CD4-positive, CD25-positive, alpha-beta regulatory T cell (primary cell): ENCODE results near the gene GID4. TPM values are rescaled to one million over a fixed set of nuclear protein-coding genes. Genes with fewer than 3 reads are reported as not detected.

Experiments used
- ATAC-seq, 2 donors: fragments of 150-1000 bp; cut with Tn5 transposase; one replicate each; pipeline ENCODE4 v1.10.0; 2021; ENCODE audit warnings: low read depth in 2 of 2, moderate number of reproducible peaks in 2 of 2, moderate library complexity in 1 of 2
- DNase-seq, 3 donors: peaks; one replicate each; pipeline versions ENCODE4 v3.0.0 to v3.0.0-alpha.2; 2012 to 2022; ENCODE audit warnings: mixed read lengths in 1 of 3
- H3K27ac ChIP-seq: one replicate; pipeline ENCODE4 v1.7.0; 2013; ENCODE audit warnings: mild to moderate bottlenecking, low read length; ENCODE audit not compliant: insufficient read depth, poor library complexity, severe bottlenecking
- H3K27me3 ChIP-seq: one replicate; pipeline ENCODE4 v1.7.0; 2013; ENCODE audit warnings: low read length; ENCODE audit not compliant: control insufficient read depth, insufficient read depth
- H3K36me3 ChIP-seq: one replicate; pipeline ENCODE4 v1.7.0; 2013; ENCODE audit warnings: mild to moderate bottlenecking, low read length, moderate library complexity; ENCODE audit not compliant: control insufficient read depth, insufficient read depth
- H3K4me1 ChIP-seq: 2 replicates; pipeline ENCODE4 v1.7.0; 2013; ENCODE audit warnings: mild to moderate bottlenecking, low read length; ENCODE audit not compliant: insufficient read depth, control insufficient read depth, poor library complexity, severe bottlenecking
- H3K4me3 ChIP-seq: one replicate; pipeline ENCODE4 v1.7.0; 2013; ENCODE audit warnings: low read depth, mild to moderate bottlenecking, low read length, moderate library complexity
- H3K9me3 ChIP-seq, 2 experiments: 1 replicate in 1 of 2; 2 replicates in 1 of 2; pipeline ENCODE4 v1.7.0; 2013; ENCODE audit warnings: low read length in 2 of 2, mild to moderate bottlenecking in 1 of 2, moderate library complexity in 1 of 2; ENCODE audit not compliant: control insufficient read depth in 2 of 2
- H3K27ac Mint-ChIP-seq, 3 donors: one replicate each; pipeline ENCODE4 v1.8.0; 2020 to 2022; ENCODE audit warnings: mild to moderate bottlenecking in 3 of 3, mixed read lengths in 3 of 3, moderate library complexity in 2 of 3
- H3K27me3 Mint-ChIP-seq: one replicate; pipeline ENCODE4 v1.8.0; 2022; ENCODE audit warnings: mild to moderate bottlenecking, mixed read lengths
- H3K36me3 Mint-ChIP-seq: one replicate; pipeline ENCODE4 v1.8.0; 2020; ENCODE audit warnings: mixed read lengths
- H3K4me1 Mint-ChIP-seq, 4 donors: one replicate each; pipeline ENCODE4 v1.8.0; 2020 to 2022; ENCODE audit warnings: mixed read lengths in 4 of 4, mild to moderate bottlenecking in 1 of 4
- H3K4me3 Mint-ChIP-seq, 4 donors: one replicate each; pipeline ENCODE4 v1.8.0; 2020 to 2022; ENCODE audit warnings: mild to moderate bottlenecking in 4 of 4, mixed read lengths in 4 of 4, moderate library complexity in 3 of 4
- H3K9me3 Mint-ChIP-seq, 7 donors: one replicate each; pipeline ENCODE4 v1.8.0; 2020 to 2022; ENCODE audit warnings: mixed read lengths in 7 of 7, mild to moderate bottlenecking in 3 of 7, moderate library complexity in 2 of 7
- polyA plus RNA-seq, 4 donors: library from polyadenylated mRNA; unstranded; fragments of 300-500 nt; fragmentation: Illumina TruSeq; gene quantifications; one replicate each; pipeline ENCODE4 v1.2.3, GENCODE V29; 2021
- total RNA-seq: library from RNA; stranded (reverse); gene quantifications from one replicate; pipeline ENCODE4 v1.2.3, GENCODE V29; 2022

Gene GID4
- total and polyA plus RNA-seq, 5 donors from 2014 or later = 5.1 to 7.3 (median 5.4) TPM

GRCh38 chr17:18008496-18009268 is 30.5 kb upstream of the GID4 start:
- H3K4me1 ChIP-seq = no peaks in the 10 kb centered on the region
- peaks cover 33% of the 10 kb centered on the region for H3K36me3 Mint-ChIP-seq
- H3K27me3 ChIP-seq = no peaks in the 10 kb centered on the region
- H3K36me3 ChIP-seq = peaks cover 2% of the 10 kb centered on the region
- peaks cover 0 to 4% (median 1%) of the 10 kb centered on the region in 4 donors for H3K4me1 Mint-ChIP-seq
- peak overlapping the region in 1 of 3 donors; percentile 46 for H3K27ac Mint-ChIP-seq
- no peak overlapping the region for H3K4me3 ChIP-seq
- DNase-seq (no peak), ATAC-seq (no peak)
- no peak overlapping the region for H3K27ac ChIP-seq
- H3K27me3 Mint-ChIP-seq = no peaks in the 10 kb centered on the region
- H3K4me3 Mint-ChIP-seq = no peak overlapping the region
- H3K9me3 Mint-ChIP-seq = no peaks in the 10 kb centered on the region
- no peaks in the 10 kb centered on the region for H3K9me3 ChIP-seq

GRCh38 chr17:18009609-18010420 is 29.4 kb upstream of the GID4 start:
- Histone ChIP-seq H3K4me3 (no peak overlapping the region), H3K36me3 (peaks cover 2% of the 10 kb centered on the region), H3K27me3 (no peaks in the 10 kb centered on the region), H3K27ac (no peak overlapping the region), H3K9me3 (no peaks in the 10 kb centered on the region), H3K4me1 (no peaks in the 10 kb centered on the region)
- peaks cover 0 to 4% (median 1%) of the 10 kb centered on the region in 4 donors for H3K4me1 Mint-ChIP-seq
- DNase-seq (no peak), ATAC-seq (no peak)
- no peaks in the 10 kb centered on the region for H3K9me3 Mint-ChIP-seq
- no peak overlapping the region for H3K27ac Mint-ChIP-seq
- no peak overlapping the region for H3K4me3 Mint-ChIP-seq
- H3K36me3 Mint-ChIP-seq = peaks cover 33% of the 10 kb centered on the region
- no peaks in the 10 kb centered on the region for H3K27me3 Mint-ChIP-seq

DNA sequence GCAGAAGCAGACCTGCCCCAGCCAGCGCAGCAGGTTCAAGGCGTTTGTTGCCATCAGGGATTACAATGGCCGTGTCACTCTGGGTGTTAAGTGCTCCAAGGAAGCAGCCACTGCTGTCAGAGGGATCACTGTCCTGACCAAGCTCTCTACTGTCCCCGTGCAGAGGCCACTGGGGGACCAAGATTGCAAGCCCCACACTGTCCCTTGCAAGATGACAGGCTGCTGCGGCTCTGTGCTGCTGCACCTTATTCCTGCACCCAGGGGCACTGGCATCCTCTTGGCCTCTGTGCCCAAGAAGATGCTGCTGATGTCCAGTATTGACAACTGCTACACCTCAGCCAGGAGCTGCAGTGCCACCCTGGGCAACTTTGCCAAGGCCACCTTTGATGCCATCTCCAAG is 27.9 kb upstream of the GID4 start:
- no peak overlapping the region for H3K27ac ChIP-seq
- H3K9me3 ChIP-seq = no peaks in the 10 kb centered on the region
- Mint-ChIP-seq H3K9me3 (no peaks in the 10 kb centered on the region), H3K27me3 (no peaks in the 10 kb centered on the region), H3K27ac (no peak overlapping the region), H3K36me3 (peaks cover 29% of the 10 kb centered on the region), H3K4me1 (peaks cover 0 to 4% (median 0%) of the 10 kb centered on the region in 4 donors), H3K4me3 (no peak overlapping the region)
- ATAC-seq = no peak
- H3K27me3 ChIP-seq = no peaks in the 10 kb centered on the region
- no peak for DNase-seq
- H3K36me3 ChIP-seq = peaks cover 11% of the 10 kb centered on the region
- no peaks in the 10 kb centered on the region for H3K4me1 ChIP-seq
- no peak overlapping the region for H3K4me3 ChIP-seq

- Mint-ChIP-seq H3K27me3 (no peaks in the 10 kb centered on the region), H3K4me1 (peaks cover 0 to 4% (median 0%) of the 10 kb centered on the region in 4 donors), H3K9me3 (no peaks in the 10 kb centered on the region), H3K36me3 (peaks cover 22% of the 10 kb centered on the region), H3K27ac (no peak overlapping the region), H3K4me3 (no peak overlapping the region)
- ATAC-seq = no peak
- no peaks in the 10 kb centered on the region for H3K4me1 ChIP-seq
- H3K27ac ChIP-seq = no peak overlapping the region
- H3K27me3 ChIP-seq = no peaks in the 10 kb centered on the region
- H3K36me3 ChIP-seq = peaks cover 11% of the 10 kb centered on the region
- no peak for DNase-seq
- no peaks in the 10 kb centered on the region for H3K9me3 ChIP-seq
- H3K4me3 ChIP-seq = no peak overlapping the region
Observed at GRCh38 chr17:18014006-18014405, 25.2 kb upstream of the GID4 start.

DNA sequence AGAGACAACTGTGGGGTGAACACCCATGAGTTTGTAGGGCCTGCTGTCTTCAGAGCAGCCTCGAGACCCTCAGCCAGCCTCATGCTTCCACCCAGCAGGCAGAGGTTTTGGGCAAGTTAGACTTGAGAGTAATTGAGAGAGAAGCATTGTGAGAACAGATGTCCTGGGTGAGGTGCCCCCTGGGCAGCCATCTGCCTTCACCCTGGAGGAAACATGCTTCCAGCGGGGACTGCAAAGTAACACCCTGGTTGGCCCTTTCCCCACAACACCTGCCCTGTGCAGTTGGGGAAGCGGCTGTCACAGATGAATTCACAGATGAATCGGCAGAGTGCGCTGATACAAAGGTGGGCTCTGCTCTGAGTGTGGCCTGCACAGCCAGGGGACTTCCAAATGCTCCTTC is 23.6 kb upstream of the GID4 start:
- peaks cover 15% of the 10 kb centered on the region for H3K36me3 ChIP-seq
- H3K27me3 Mint-ChIP-seq = no peaks in the 10 kb centered on the region
- ATAC-seq (no peak), DNase-seq (no peak)
- H3K4me3 ChIP-seq = no peak overlapping the region
- H3K9me3 Mint-ChIP-seq = no peaks in the 10 kb centered on the region
- peaks cover 16% of the 10 kb centered on the region for H3K36me3 Mint-ChIP-seq
- H3K4me3 Mint-ChIP-seq = no peak overlapping the region
- no peaks in the 10 kb centered on the region for H3K9me3 ChIP-seq
- no peak overlapping the region for H3K27ac ChIP-seq
- H3K4me1 ChIP-seq = no peaks in the 10 kb centered on the region
- H3K4me1 Mint-ChIP-seq = peaks cover 0 to 4% (median 0%) of the 10 kb centered on the region in 4 donors
- no peak overlapping the region for H3K27ac Mint-ChIP-seq
- no peaks in the 10 kb centered on the region for H3K27me3 ChIP-seq

DNA sequence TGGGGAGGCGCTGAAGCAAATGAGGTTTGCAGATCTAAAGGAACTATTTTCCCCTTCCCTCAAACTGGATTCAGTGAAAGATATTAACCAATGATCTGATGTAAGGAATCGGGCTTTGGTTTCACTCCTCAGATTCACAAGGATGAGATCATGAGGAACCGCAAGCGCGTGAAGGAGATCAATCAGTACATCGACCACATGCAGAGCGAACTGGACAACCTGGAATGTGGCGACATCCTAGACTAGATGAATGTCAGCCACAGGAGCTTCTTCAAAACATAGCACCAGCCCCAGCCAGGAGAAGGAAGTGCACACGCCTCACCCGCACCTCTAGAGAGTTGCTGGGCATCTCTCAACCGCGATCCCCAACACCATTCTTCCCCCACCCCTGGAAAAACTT is 22.8 kb upstream of the GID4 start:
- H3K36me3 Mint-ChIP-seq = peaks cover 16% of the 10 kb centered on the region
- H3K9me3 ChIP-seq = no peaks in the 10 kb centered on the region
- DNase-seq (no peak), ATAC-seq (no peak)
- no peaks in the 10 kb centered on the region for H3K27me3 ChIP-seq
- H3K4me3 ChIP-seq = no peak overlapping the region
- H3K27ac ChIP-seq = no peak overlapping the region
- no peak overlapping the region for H3K4me3 Mint-ChIP-seq
- H3K4me1 Mint-ChIP-seq = peaks cover 0 to 4% (median 0%) of the 10 kb centered on the region in 4 donors
- no peaks in the 10 kb centered on the region for H3K9me3 Mint-ChIP-seq
- no peaks in the 10 kb centered on the region for H3K4me1 ChIP-seq
- H3K27ac Mint-ChIP-seq = no peak overlapping the region
- no peaks in the 10 kb centered on the region for H3K27me3 Mint-ChIP-seq
- peaks cover 20% of the 10 kb centered on the region for H3K36me3 ChIP-seq

DNA sequence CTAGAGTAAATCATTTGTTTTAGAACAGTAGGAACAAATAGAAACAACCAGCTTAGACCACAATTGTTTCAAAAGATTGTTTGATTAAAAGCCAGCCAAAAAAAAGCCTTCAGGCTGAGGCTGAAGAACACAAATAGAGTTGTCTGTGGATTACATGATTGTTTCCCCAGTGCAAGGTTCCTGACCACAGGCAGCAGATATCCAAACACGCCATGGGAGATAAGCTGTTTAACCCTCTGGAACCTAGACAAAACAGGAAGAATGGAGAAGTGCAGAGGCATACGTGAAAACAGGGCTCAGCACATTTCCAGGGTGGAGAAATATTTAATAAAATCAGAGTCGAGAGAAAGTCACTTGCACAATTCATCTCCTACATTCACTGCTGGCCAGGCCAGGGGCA is 21.2 kb upstream of the GID4 start:
- H3K27me3 ChIP-seq = no peaks in the 10 kb centered on the region
- no peaks in the 10 kb centered on the region for H3K27me3 Mint-ChIP-seq
- peak overlapping the region in 1 of 3 donors; percentile 21 for H3K27ac Mint-ChIP-seq
- no peaks in the 10 kb centered on the region for H3K9me3 Mint-ChIP-seq
- H3K9me3 ChIP-seq = no peaks in the 10 kb centered on the region
- H3K4me1 ChIP-seq = no peaks in the 10 kb centered on the region
- H3K4me1 Mint-ChIP-seq = peaks cover 0 to 4% (median 0%) of the 10 kb centered on the region in 4 donors
- H3K27ac ChIP-seq = no peak overlapping the region
- no peak for ATAC-seq
- H3K4me3 ChIP-seq = no peak overlapping the region
- DNase-seq = no peak
- peaks cover 21% of the 10 kb centered on the region for H3K36me3 ChIP-seq
- H3K4me3 Mint-ChIP-seq = no peak overlapping the region
- peaks cover 12% of the 10 kb centered on the region for H3K36me3 Mint-ChIP-seq
